SK-N-SH treated with all-trans-retinoic acid at 6 μM for 48 hours (cell line): Measurements from ENCODE around the gene SUN3.

ENCODE experiments used
- BACH2 ChIP-seq: fragments of 250-450 bp; sonication (Bioruptor Pico); IDR thresholded peaks from 2 replicates; pipeline ENCODE4 v1.9.0; 2021; ENCODE audit warnings: mild to moderate bottlenecking, borderline replicate concordance
- CSDC2 ChIP-seq: fragments of 250-450 bp; sonication (Bioruptor Pico); IDR thresholded peaks from 2 replicates; pipeline ENCODE4 v1.5.0; 2020; ENCODE audit warnings: mild to moderate bottlenecking, moderate library complexity
- ISL1 ChIP-seq: fragments of 250-450 bp; sonication (Bioruptor Pico); IDR thresholded peaks from 2 replicates; pipeline ENCODE4 v2.1.2; 2022; ENCODE audit warnings: mild to moderate bottlenecking, moderate library complexity
- OSR1 ChIP-seq: fragments of 250-450 bp; sonication (Bioruptor Pico); IDR thresholded peaks from 2 replicates; pipeline ENCODE4 v1.8.0; 2022; ENCODE audit warnings: moderate library complexity, mild to moderate bottlenecking, inconsistent platforms
- RARB ChIP-seq: fragments of 250-450 bp; sonication (Bioruptor Pico); IDR thresholded peaks from 2 replicates; pipeline ENCODE4 v1.8.0; 2021; ENCODE audit warnings: mild to moderate bottlenecking, moderate library complexity
- TCF4 ChIP-seq: fragments of 250-450 bp; sonication (Bioruptor Pico); IDR thresholded peaks from 2 replicates; pipeline ENCODE4 v1.8.0; 2021; ENCODE audit warnings: mild to moderate bottlenecking, moderate library complexity, borderline replicate concordance
- TOX ChIP-seq: fragments of 250-450 bp; sonication (Bioruptor Pico); IDR thresholded peaks from 2 replicates; pipeline ENCODE4 v1.8.0; 2021; ENCODE audit warnings: mild to moderate bottlenecking, moderate library complexity, borderline replicate concordance
- ZFP3 ChIP-seq: fragments of 250-450 bp; sonication (Bioruptor Pico); IDR thresholded peaks from 2 replicates; pipeline ENCODE4 v1.5.0; 2020; ENCODE audit warnings: mild to moderate bottlenecking, moderate library complexity
- ZFP30 ChIP-seq: fragments of 450-650 bp; formaldehyde crosslinking; IDR thresholded peaks from 2 replicates; pipeline ENCODE4 v1.5.0; 2022; ENCODE audit warnings: mild to moderate bottlenecking, moderate library complexity
- ZNF70 ChIP-seq: fragments of 450-650 bp; formaldehyde crosslinking; IDR thresholded peaks from 2 replicates; pipeline ENCODE4 v1.5.0; 2020; ENCODE audit warnings: mild to moderate bottlenecking, moderate library complexity
- ZNF8 ChIP-seq: fragments of 450-650 bp; formaldehyde crosslinking; IDR thresholded peaks from 2 replicates; pipeline ENCODE4 v1.5.0; 2020; ENCODE audit warnings: mild to moderate bottlenecking, moderate library complexity
- TF ChIP-seq, protein P1 (sequence below): fragments of 250-450 bp; sonication (Bioruptor Pico); IDR thresholded peaks from 2 replicates; pipeline ENCODE4 v1.8.0; 2020; ENCODE audit warnings: mild to moderate bottlenecking, moderate library complexity, borderline replicate concordance
- TF ChIP-seq, protein P2 (sequence below): fragments of 250-450 bp; sonication (Bioruptor Pico); IDR thresholded peaks from 2 replicates; pipeline ENCODE4 v1.5.1; 2020; ENCODE audit warnings: low read depth, mild to moderate bottlenecking, moderate library complexity
- TF ChIP-seq, protein P3 (sequence below): fragments of 250-450 bp; sonication (Bioruptor Pico); IDR thresholded peaks from 2 replicates; pipeline ENCODE4 v1.8.0; 2021; ENCODE audit warnings: low read depth, mild to moderate bottlenecking, moderate library complexity, borderline replicate concordance

DNA sequence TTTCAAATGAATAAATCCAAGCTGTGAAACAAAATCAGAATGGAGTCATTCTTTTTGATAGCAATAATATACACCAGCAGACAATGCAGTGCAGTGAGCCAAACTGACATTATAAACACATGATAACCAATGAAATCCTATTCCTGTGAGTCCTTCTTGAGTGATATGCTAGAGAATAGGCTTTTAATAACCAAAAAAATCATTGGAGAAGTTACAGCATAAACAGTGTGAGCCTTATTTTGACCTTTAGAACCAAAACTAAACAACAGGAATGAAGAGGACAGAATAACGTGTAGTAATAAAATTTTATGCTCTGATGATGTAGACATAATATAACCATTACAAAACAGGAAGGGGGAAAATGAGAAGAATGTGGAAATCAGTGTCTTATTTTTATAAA lies 58.1 kb downstream of the SUN3 start:
- TF ChIP-seq, protein P1, sequence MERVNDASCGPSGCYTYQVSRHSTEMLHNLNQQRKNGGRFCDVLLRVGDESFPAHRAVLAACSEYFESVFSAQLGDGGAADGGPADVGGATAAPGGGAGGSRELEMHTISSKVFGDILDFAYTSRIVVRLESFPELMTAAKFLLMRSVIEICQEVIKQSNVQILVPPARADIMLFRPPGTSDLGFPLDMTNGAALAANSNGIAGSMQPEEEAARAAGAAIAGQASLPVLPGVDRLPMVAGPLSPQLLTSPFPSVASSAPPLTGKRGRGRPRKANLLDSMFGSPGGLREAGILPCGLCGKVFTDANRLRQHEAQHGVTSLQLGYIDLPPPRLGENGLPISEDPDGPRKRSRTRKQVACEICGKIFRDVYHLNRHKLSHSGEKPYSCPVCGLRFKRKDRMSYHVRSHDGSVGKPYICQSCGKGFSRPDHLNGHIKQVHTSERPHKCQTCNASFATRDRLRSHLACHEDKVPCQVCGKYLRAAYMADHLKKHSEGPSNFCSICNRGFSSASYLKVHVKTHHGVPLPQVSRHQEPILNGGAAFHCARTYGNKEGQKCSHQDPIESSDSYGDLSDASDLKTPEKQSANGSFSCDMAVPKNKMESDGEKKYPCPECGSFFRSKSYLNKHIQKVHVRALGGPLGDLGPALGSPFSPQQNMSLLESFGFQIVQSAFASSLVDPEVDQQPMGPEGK (CRISPR knock-in tag): no peak
- TF ChIP-seq ZFP3 (CRISPR knock-in tag) (no peak), OSR1 (CRISPR knock-in tag) (no peak), TCF4 (no peak), ZFP30 (CRISPR knock-in tag) (no peak), ZNF70 (CRISPR knock-in tag) (no peak), BACH2 (CRISPR knock-in tag) (no peak), CSDC2 (CRISPR knock-in tag) (no peak), ZNF8 (CRISPR knock-in tag) (no peak), TOX (CRISPR knock-in tag) (no peak), RARB (CRISPR knock-in tag) (no peak), ISL1 (CRISPR knock-in tag) (no peak)
- TF ChIP-seq, protein P2, sequence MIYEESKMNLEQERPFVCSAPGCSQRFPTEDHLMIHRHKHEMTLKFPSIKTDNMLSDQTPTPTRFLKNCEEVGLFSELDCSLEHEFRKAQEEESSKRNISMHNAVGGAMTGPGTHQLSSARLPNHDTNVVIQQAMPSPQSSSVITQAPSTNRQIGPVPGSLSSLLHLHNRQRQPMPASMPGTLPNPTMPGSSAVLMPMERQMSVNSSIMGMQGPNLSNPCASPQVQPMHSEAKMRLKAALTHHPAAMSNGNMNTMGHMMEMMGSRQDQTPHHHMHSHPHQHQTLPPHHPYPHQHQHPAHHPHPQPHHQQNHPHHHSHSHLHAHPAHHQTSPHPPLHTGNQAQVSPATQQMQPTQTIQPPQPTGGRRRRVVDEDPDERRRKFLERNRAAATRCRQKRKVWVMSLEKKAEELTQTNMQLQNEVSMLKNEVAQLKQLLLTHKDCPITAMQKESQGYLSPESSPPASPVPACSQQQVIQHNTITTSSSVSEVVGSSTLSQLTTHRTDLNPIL (CRISPR knock-in tag): no peak
- TF ChIP-seq, protein P3, sequence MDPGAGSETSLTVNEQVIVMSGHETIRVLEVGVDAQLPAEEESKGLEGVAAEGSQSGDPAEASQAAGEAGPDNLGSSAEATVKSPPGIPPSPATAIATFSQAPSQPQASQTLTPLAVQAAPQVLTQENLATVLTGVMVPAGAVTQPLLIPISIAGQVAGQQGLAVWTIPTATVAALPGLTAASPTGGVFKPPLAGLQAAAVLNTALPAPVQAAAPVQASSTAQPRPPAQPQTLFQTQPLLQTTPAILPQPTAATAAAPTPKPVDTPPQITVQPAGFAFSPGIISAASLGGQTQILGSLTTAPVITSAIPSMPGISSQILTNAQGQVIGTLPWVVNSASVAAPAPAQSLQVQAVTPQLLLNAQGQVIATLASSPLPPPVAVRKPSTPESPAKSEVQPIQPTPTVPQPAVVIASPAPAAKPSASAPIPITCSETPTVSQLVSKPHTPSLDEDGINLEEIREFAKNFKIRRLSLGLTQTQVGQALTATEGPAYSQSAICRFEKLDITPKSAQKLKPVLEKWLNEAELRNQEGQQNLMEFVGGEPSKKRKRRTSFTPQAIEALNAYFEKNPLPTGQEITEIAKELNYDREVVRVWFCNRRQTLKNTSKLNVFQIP: no peak
